H1 (cell line): ENCODE data around the gene SH3RF2. TPM values are rescaled to one million over a fixed set of nuclear protein-coding genes. Genes with fewer than 3 reads are reported as not detected.

Experiments used
- CBX5 ChIP-seq: fragments of 300-800, 300-1000 bp; sonication (generic); IDR thresholded peaks from 2 replicates; pipeline ENCODE4 v1.7.1; 2016; ENCODE audit warnings: antibody characterized with exemption, low read length, low read depth
- JUND ChIP-seq: IDR thresholded peaks from 2 replicates; pipeline ENCODE4 v1.6.1; 2011; ENCODE audit warnings: mild to moderate bottlenecking, improper control_type of control experiment, low read length
- POU5F1 ChIP-seq: IDR thresholded peaks from 2 replicates; pipeline ENCODE4 v1.6.1; 2011; ENCODE audit warnings: low read depth, mild to moderate bottlenecking, low read length, moderate library complexity
- polyA plus RNA-seq, 7 experiments: library from polyadenylated mRNA; depleted of rRNA in 3 of 7; stranded (reverse) in 5 of 7; unstranded in 2 of 7; fragments of >200 nt in 5 of 7; fragments of 200-250 nt in 2 of 7; gene quantifications; 1 replicate in 5 of 7; 2 replicates in 1 of 7; 4 replicates in 1 of 7; pipeline versions ENCODE4 v1.2.1 to v1.2.3, GENCODE V29; 2011 to 2013; ENCODE audit warnings: missing spikeins in 2 of 7, mixed read lengths in 2 of 7
- total RNA-seq: library from RNA; stranded (reverse); fragmentation: NEBNext Ultra II Directional; extraction: Animal tissue kit (Norgen Biotek cat#: 25700); gene quantifications from 2 replicates; pipeline ENCODE4 v1.2.1, GENCODE V29; 2021
- TF ChIP-seq, protein P1 (sequence below): fragments of 300-600 bp; sonication (generic); IDR thresholded peaks from 2 replicates; pipeline ENCODE4 v1.7.1; 2012; ENCODE audit warnings: low read length, moderate library complexity, mild to moderate bottlenecking, inconsistent platforms; ENCODE audit not compliant: insufficient replicate concordance

SH3RF2 gene
- total and polyA plus RNA-seq, 2 of the 8 experiments (the other 6 are each of a cell fraction or from before 2014, with no cell fraction given): 0.80 to 0.95 TPM

DNA sequence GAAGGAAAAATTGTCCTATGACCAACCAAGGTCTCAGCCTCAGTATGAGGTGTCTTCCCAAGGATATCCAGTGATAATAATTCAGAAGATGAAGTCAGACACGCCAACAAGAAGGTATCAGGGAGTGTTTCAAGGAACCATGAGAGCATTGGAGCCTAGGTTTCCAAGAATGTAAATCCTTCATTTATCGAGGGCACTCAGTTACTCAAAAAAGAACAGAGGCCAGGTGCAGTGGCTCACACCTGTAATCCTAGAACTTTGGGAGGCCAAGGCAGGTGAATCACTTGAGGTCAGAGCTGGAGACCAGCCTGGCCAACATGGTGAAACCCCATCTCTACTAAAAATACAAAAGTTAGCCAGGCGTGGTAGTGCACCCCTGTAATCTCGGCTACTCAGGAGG, 98.2 kb downstream of the SH3RF2 start (continued):
- TF ChIP-seq, protein P1, sequence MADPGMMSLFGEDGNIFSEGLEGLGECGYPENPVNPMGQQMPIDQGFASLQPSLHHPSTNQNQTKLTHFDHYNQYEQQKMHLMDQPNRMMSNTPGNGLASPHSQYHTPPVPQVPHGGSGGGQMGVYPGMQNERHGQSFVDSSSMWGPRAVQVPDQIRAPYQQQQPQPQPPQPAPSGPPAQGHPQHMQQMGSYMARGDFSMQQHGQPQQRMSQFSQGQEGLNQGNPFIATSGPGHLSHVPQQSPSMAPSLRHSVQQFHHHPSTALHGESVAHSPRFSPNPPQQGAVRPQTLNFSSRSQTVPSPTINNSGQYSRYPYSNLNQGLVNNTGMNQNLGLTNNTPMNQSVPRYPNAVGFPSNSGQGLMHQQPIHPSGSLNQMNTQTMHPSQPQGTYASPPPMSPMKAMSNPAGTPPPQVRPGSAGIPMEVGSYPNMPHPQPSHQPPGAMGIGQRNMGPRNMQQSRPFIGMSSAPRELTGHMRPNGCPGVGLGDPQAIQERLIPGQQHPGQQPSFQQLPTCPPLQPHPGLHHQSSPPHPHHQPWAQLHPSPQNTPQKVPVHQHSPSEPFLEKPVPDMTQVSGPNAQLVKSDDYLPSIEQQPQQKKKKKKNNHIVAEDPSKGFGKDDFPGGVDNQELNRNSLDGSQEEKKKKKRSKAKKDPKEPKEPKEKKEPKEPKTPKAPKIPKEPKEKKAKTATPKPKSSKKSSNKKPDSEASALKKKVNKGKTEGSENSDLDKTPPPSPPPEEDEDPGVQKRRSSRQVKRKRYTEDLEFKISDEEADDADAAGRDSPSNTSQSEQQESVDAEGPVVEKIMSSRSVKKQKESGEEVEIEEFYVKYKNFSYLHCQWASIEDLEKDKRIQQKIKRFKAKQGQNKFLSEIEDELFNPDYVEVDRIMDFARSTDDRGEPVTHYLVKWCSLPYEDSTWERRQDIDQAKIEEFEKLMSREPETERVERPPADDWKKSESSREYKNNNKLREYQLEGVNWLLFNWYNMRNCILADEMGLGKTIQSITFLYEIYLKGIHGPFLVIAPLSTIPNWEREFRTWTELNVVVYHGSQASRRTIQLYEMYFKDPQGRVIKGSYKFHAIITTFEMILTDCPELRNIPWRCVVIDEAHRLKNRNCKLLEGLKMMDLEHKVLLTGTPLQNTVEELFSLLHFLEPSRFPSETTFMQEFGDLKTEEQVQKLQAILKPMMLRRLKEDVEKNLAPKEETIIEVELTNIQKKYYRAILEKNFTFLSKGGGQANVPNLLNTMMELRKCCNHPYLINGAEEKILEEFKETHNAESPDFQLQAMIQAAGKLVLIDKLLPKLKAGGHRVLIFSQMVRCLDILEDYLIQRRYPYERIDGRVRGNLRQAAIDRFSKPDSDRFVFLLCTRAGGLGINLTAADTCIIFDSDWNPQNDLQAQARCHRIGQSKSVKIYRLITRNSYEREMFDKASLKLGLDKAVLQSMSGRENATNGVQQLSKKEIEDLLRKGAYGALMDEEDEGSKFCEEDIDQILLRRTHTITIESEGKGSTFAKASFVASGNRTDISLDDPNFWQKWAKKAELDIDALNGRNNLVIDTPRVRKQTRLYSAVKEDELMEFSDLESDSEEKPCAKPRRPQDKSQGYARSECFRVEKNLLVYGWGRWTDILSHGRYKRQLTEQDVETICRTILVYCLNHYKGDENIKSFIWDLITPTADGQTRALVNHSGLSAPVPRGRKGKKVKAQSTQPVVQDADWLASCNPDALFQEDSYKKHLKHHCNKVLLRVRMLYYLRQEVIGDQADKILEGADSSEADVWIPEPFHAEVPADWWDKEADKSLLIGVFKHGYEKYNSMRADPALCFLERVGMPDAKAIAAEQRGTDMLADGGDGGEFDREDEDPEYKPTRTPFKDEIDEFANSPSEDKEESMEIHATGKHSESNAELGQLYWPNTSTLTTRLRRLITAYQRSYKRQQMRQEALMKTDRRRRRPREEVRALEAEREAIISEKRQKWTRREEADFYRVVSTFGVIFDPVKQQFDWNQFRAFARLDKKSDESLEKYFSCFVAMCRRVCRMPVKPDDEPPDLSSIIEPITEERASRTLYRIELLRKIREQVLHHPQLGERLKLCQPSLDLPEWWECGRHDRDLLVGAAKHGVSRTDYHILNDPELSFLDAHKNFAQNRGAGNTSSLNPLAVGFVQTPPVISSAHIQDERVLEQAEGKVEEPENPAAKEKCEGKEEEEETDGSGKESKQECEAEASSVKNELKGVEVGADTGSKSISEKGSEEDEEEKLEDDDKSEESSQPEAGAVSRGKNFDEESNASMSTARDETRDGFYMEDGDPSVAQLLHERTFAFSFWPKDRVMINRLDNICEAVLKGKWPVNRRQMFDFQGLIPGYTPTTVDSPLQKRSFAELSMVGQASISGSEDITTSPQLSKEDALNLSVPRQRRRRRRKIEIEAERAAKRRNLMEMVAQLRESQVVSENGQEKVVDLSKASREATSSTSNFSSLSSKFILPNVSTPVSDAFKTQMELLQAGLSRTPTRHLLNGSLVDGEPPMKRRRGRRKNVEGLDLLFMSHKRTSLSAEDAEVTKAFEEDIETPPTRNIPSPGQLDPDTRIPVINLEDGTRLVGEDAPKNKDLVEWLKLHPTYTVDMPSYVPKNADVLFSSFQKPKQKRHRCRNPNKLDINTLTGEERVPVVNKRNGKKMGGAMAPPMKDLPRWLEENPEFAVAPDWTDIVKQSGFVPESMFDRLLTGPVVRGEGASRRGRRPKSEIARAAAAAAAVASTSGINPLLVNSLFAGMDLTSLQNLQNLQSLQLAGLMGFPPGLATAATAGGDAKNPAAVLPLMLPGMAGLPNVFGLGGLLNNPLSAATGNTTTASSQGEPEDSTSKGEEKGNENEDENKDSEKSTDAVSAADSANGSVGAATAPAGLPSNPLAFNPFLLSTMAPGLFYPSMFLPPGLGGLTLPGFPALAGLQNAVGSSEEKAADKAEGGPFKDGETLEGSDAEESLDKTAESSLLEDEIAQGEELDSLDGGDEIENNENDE: no peak
- TF ChIP-seq JUND (no peak), CBX5 (no peak), POU5F1 (no peak)
